ENCODE data around the gene MIER2.

DNA sequence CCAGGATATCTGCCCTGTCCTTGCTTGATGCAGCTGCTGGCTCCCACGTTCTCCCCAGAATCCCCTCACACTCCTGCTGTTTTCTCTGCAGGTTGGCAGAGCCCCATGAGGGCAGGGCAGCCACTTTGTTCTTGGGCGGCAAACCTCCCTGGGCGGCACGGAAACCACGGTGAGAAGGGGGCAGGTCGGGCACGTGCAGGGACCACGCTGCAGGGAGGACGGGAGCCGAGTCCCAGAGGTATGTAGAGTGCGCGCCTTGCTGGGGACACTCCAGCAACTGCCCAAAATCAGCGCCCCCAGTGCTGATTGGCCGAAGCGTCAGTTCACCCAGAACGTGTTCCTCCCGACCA is 30.3 kb upstream of the MIER2 start:
- TF ChIP-seq, protein P1, sequence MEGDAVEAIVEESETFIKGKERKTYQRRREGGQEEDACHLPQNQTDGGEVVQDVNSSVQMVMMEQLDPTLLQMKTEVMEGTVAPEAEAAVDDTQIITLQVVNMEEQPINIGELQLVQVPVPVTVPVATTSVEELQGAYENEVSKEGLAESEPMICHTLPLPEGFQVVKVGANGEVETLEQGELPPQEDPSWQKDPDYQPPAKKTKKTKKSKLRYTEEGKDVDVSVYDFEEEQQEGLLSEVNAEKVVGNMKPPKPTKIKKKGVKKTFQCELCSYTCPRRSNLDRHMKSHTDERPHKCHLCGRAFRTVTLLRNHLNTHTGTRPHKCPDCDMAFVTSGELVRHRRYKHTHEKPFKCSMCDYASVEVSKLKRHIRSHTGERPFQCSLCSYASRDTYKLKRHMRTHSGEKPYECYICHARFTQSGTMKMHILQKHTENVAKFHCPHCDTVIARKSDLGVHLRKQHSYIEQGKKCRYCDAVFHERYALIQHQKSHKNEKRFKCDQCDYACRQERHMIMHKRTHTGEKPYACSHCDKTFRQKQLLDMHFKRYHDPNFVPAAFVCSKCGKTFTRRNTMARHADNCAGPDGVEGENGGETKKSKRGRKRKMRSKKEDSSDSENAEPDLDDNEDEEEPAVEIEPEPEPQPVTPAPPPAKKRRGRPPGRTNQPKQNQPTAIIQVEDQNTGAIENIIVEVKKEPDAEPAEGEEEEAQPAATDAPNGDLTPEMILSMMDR (IDR thresholded peaks at IDR 0.05; ENCODE audit: low read length), result no peak
- TF ChIP-seq EZH2 (IDR thresholded peaks at IDR 0.05; ENCODE audit: borderline replicate concordance, low read length), result no peak

All from OCI-LY1 (cell line).